Activated CD8-positive, alpha-beta memory T cell treated with anti-CD3 and anti-CD28 coated beads, Interleukin-2, amount 50 U/mL, for 4 hours (primary cell): ENCODE data around the gene TCFL5.

ENCODE experiments used
- DNase-seq: peaks from one replicate; pipeline ENCODE4 v3.0.0-alpha.2; 2020

Gene TCFL5

GRCh38 chr20:62794007-62794724 is 67.5 kb downstream of the TCFL5 start:
- DNase-seq: peak; percentile 92

GRCh38 chr20:62793757-62794006 is 67.9 kb downstream of the TCFL5 start:
- DNase-seq: no peak

GRCh38 chr20:62792940-62793756 is 68.5 kb downstream of the TCFL5 start:
- no peak for DNase-seq

GRCh38 chr20:62792182-62792939 is 69.3 kb downstream of the TCFL5 start:
- no peak for DNase-seq

GRCh38 chr20:62791301-62792181 is 70.1 kb downstream of the TCFL5 start:
- DNase-seq: peak; percentile 71
